Measurements from ENCODE around the gene TCF4. TPM values are rescaled to one million over a fixed set of nuclear protein-coding genes. Genes with fewer than 3 reads are reported as not detected.
"Not testable (repeated sequence)": the region's sequence is repeated elsewhere in the genome, so short reads cannot be mapped to it uniquely, and the experiment has no call there.

TCF4 gene
- total RNA-seq, 1 experiment from 2014 or later, result 93.7 TPM

GRCh38 chr18:55473560-55473959, 114.4 kb downstream of the TCF4 start:
- Mint-ChIP-seq H3K27ac (ENCODE audit: unreplicated experiment) (no peak overlapping the region), H3K9me3 (ENCODE audit: unreplicated experiment) (no peaks in the 10 kb centered on the region), H3K36me3 (ENCODE audit: insufficient read depth, unreplicated experiment) (peaks cover 6% of the 10 kb centered on the region), H3K4me3 (ENCODE audit: unreplicated experiment) (no peak overlapping the region), H3K27me3 (ENCODE audit: insufficient read depth, unreplicated experiment) (no peaks in the 10 kb centered on the region), H3K4me1 (ENCODE audit: low read depth, unreplicated experiment) (peaks cover 7% of the 10 kb centered on the region)
- peaks cover 8% of the 10 kb centered on the region for H3K4me1 ChIP-seq
- no peaks in the 10 kb centered on the region for H3K27me3 ChIP-seq (replicated peaks; ENCODE audit: control insufficient read depth, insufficient read depth, low read length)
- intact Hi-C loops (cut with micrococcal nuclease; ENCODE audit: unreplicated experiment), result loop anchor here (10.0 kb wide), 1 partner anchor 59 kb away; no protein-coding TSS in a partner anchor
- H3K4me3 ChIP-seq (ENCODE audit: low read depth, low read length), result no peak overlapping the region
- no peaks in the 10 kb centered on the region for H3K9me3 ChIP-seq
- no TSS peak for BruUV-seq (replicated peaks)
- CTCF ChIA-PET, result no interaction called here
- POLR2A ChIA-PET, result no interaction called here
- no peaks in the 10 kb centered on the region for H3K36me3 ChIP-seq (ENCODE audit: control insufficient read depth, insufficient read depth, low read length)
- DNase-seq, result no peak
- TF ChIP-seq CTCF (IDR thresholded peaks at IDR 0.05; ENCODE audit: insufficient read depth in 1 of 2, low read depth in 1 of 2, low read length in 1 of 2, severe bottlenecking in 1 of 2, unreplicated experiment in 1 of 2), result no peak

DNA sequence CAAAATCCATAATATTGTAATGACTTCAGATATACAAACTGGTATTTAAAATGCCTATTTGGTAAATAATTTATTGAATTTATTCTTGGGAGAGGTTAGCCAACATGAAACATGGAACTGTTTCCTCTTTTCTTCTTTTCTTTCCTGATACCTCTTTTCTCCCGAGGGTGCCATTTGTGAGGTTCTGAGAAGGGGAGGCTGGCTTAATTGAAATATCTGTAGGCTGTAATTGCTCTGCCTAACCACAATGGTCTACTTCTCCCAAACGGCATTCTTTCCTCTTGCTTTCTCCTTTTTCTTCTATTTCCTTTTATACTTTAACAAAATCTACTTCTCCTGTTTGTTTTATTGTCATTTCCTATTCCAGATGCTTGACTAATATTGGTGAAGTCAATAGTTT, 114.9 kb downstream of the TCF4 start:
- intact Hi-C loops (cut with micrococcal nuclease; ENCODE audit: unreplicated experiment), result loop anchor here (10.0 kb wide), 1 partner anchor 58 kb away; no protein-coding TSS in a partner anchor
- ChIA-PET POLR2A (no interaction called here), CTCF (no interaction called here)
- H3K27me3 Mint-ChIP-seq (ENCODE audit: insufficient read depth, unreplicated experiment), result no peaks in the 10 kb centered on the region
- Histone ChIP-seq H3K9me3 (no peaks in the 10 kb centered on the region), H3K27me3 (replicated peaks; ENCODE audit: control insufficient read depth, insufficient read depth, low read length) (no peaks in the 10 kb centered on the region), H3K36me3 (ENCODE audit: control insufficient read depth, insufficient read depth, low read length) (no peaks in the 10 kb centered on the region), H3K4me1 (peaks cover 8% of the 10 kb centered on the region), H3K4me3 (ENCODE audit: low read depth, low read length) (no peak overlapping the region)
- H3K4me1 Mint-ChIP-seq (ENCODE audit: low read depth, unreplicated experiment), result peaks cover 7% of the 10 kb centered on the region
- no TSS peak for BruUV-seq (replicated peaks)
- DNase-seq, result no peak
- H3K9me3 Mint-ChIP-seq (ENCODE audit: unreplicated experiment), result no peaks in the 10 kb centered on the region
- H3K4me3 Mint-ChIP-seq (ENCODE audit: unreplicated experiment), result no peak overlapping the region
- H3K36me3 Mint-ChIP-seq (ENCODE audit: insufficient read depth, unreplicated experiment), result peaks cover 6% of the 10 kb centered on the region
- H3K27ac Mint-ChIP-seq (ENCODE audit: unreplicated experiment), result no peak overlapping the region
- TF ChIP-seq CTCF (IDR thresholded peaks at IDR 0.05; ENCODE audit: insufficient read depth in 1 of 2, low read depth in 1 of 2, low read length in 1 of 2, severe bottlenecking in 1 of 2, unreplicated experiment in 1 of 2), result no peak

DNA sequence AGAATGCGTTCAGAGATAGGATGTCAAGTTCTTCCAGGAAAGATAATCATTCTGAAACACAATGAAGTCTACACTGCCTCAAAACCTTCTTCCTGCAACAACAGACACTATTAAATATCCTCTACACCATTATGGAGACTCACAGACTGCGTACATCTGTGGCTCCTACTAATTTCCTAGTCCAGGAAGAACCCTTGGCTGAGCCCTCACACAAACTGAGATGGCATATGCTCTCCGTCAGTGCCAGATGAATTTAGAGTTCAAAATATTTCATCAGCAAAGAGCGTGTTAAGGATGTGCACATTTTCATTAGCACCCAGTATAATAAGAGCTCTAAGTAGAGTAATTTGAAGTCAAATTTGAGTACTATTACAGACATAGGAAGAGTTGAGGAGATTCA, 117.2 kb downstream of the TCF4 start:
- H3K27me3 Mint-ChIP-seq (ENCODE audit: insufficient read depth, unreplicated experiment), result no peaks in the 10 kb centered on the region
- ChIA-PET POLR2A (no interaction called here), CTCF (no interaction called here)
- intact Hi-C loops (cut with micrococcal nuclease; ENCODE audit: unreplicated experiment), result loop anchor here (10.0 kb wide), 1 partner anchor 56 kb away; no protein-coding TSS in a partner anchor
- H3K36me3 Mint-ChIP-seq (ENCODE audit: insufficient read depth, unreplicated experiment), result peaks cover 4% of the 10 kb centered on the region
- H3K9me3 Mint-ChIP-seq (ENCODE audit: unreplicated experiment), result no peaks in the 10 kb centered on the region
- TF ChIP-seq CTCF (IDR thresholded peaks at IDR 0.05; ENCODE audit: insufficient read depth in 1 of 2, low read depth in 1 of 2, low read length in 1 of 2, severe bottlenecking in 1 of 2, unreplicated experiment in 1 of 2), result no peak
- Histone ChIP-seq H3K27me3 (replicated peaks; ENCODE audit: control insufficient read depth, insufficient read depth, low read length) (no peaks in the 10 kb centered on the region), H3K4me3 (ENCODE audit: low read depth, low read length) (no peak overlapping the region), H3K9me3 (no peaks in the 10 kb centered on the region), H3K4me1 (peaks cover 8% of the 10 kb centered on the region), H3K36me3 (ENCODE audit: control insufficient read depth, insufficient read depth, low read length) (no peaks in the 10 kb centered on the region)
- no peak overlapping the region for H3K4me3 Mint-ChIP-seq (ENCODE audit: unreplicated experiment)
- H3K4me1 Mint-ChIP-seq (ENCODE audit: low read depth, unreplicated experiment), result peaks cover 7% of the 10 kb centered on the region
- BruUV-seq (replicated peaks), result no TSS peak
- DNase-seq, result no peak
- no peak overlapping the region for H3K27ac Mint-ChIP-seq (ENCODE audit: unreplicated experiment)

GRCh38 chr18:55469134-55469533, 118.9 kb downstream of the TCF4 start:
- DNase-seq; H3K36me3 ChIP-seq (ENCODE audit: control insufficient read depth, insufficient read depth, low read length); CTCF ChIA-PET; H3K4me1 Mint-ChIP-seq (ENCODE audit: low read depth, unreplicated experiment); H3K4me3 Mint-ChIP-seq (ENCODE audit: unreplicated experiment); POLR2A ChIA-PET; intact Hi-C loops (cut with micrococcal nuclease; ENCODE audit: unreplicated experiment); H3K36me3 Mint-ChIP-seq (ENCODE audit: insufficient read depth, unreplicated experiment); H3K4me3 ChIP-seq (ENCODE audit: low read depth, low read length); H3K27me3 Mint-ChIP-seq (ENCODE audit: insufficient read depth, unreplicated experiment); H3K27me3 ChIP-seq (replicated peaks; ENCODE audit: control insufficient read depth, insufficient read depth, low read length); H3K9me3 ChIP-seq; H3K9me3 Mint-ChIP-seq (ENCODE audit: unreplicated experiment); H3K27ac Mint-ChIP-seq (ENCODE audit: unreplicated experiment); BruUV-seq (replicated peaks); H3K4me1 ChIP-seq: not testable (repeated sequence)

All from Caco-2 (cell line).